ENCODE results near the gene THOC5. TPM values are rescaled to one million over a fixed set of nuclear protein-coding genes. Genes with fewer than 3 reads are reported as not detected.
"Not testable (repeated sequence)": the region's sequence is repeated elsewhere in the genome, so short reads cannot be mapped to it uniquely, and the experiment has no call there.

The THOC5 gene
- polyA plus RNA-seq, 1 of the 3 experiments (the other 2 are of a cell fraction), result 95.9 TPM

GRCh38 chr22:29555065-29555644, 1.6 kb upstream of the THOC5 start:
- Histone ChIP-seq H3K4me1 (ENCODE audit: control insufficient read depth in 1 of 2, insufficient read depth in 2 of 2, low read depth in 1 of 2, low read length in 1 of 2) (peaks cover 6 to 10% of the 10 kb centered on the region in 2 experiments; a peak in 3 of 4 replicates), H2AFZ (ENCODE audit: low read depth) (no peak overlapping the region), H3K27me3 (ENCODE audit: insufficient read depth) (no peaks in the 10 kb centered on the region), H3K9ac (no peak overlapping the region), H3K36me3 (replicated peaks in 1 of 2; ENCODE audit: control insufficient read depth in 1 of 2, insufficient read depth in 2 of 2, low read length in 1 of 2) (peaks cover 26% of the 10 kb centered on the region in 2 experiments), H4K20me1 (ENCODE audit: insufficient read depth) (no peaks in the 10 kb centered on the region), H3K9me3 (no peaks in the 10 kb centered on the region), H3F3A (replicated peaks; ENCODE audit: insufficient read depth) (peaks cover 20% of the 10 kb centered on the region), H3K4me2 (no peak overlapping the region), H3K4me3 (ENCODE audit: low read depth in 2 of 2, low read length in 1 of 2) (no peak overlapping the region), H3K9me2 (no peaks in the 10 kb centered on the region), H3K79me2 (ENCODE audit: insufficient read depth) (peaks cover 33% of the 10 kb centered on the region), H3K27ac (ENCODE audit: low read depth in 2 of 2, low read length in 1 of 2) (no peak overlapping the region; a peak in 1 of 4 replicates)
- TF ChIP-seq NFIC (IDR thresholded peaks at IDR 0.05; ENCODE audit: borderline replicate concordance) (no peak), CTCF (IDR thresholded peaks at IDR 0.05) (no peak), TCF12 (IDR thresholded peaks at IDR 0.05) (no peak), PBX3 (IDR thresholded peaks at IDR 0.05) (no peak), TAF1 (IDR thresholded peaks at IDR 0.05; ENCODE audit: borderline replicate concordance, low read depth, low read length) (no peak), YY1 (IDR thresholded peaks at IDR 0.05; ENCODE audit: low read depth) (no peak), EP300 (IDR thresholded peaks at IDR 0.05; ENCODE audit: borderline replicate concordance in 1 of 2, low read depth in 1 of 2, low read length in 1 of 2) (no peak), RAD21 (IDR thresholded peaks at IDR 0.05; ENCODE audit: low read length) (no peak)
- ChIA-PET CTCF (interaction anchor here (0.8 to 2.8 kb wide), 2 partner anchors 11 to 12 kb away, joined by 3 to 13 read pairs; no protein-coding TSS in a partner anchor), POLR2A (interaction anchor here (0.8 to 2.6 kb wide), 3 partner anchors 11 to 75 kb away, joined by 3 to 18 read pairs (median 13); partner anchors contain the start of gene NEFH)
- DNase-seq, result no peak
- WGBS (ENCODE audit: low lambda C conversion rate), result 95% methylated on average over 4 of the region's 4 CpGs

GRCh38 chr22:29552357-29552756, 1.2 kb downstream of the THOC5 start:
- DNase-seq; H3K27me3 ChIP-seq (ENCODE audit: insufficient read depth); H3K9me3 ChIP-seq; H4K20me1 ChIP-seq (ENCODE audit: insufficient read depth); CTCF ChIA-PET; H2AFZ ChIP-seq (ENCODE audit: low read depth); H3K9me2 ChIP-seq; POLR2A ChIA-PET: not testable (repeated sequence)
- H3K36me3 ChIP-seq (replicated peaks in 1 of 2; ENCODE audit: control insufficient read depth in 1 of 2, insufficient read depth in 2 of 2, low read length in 1 of 2), result peaks cover 36 to 38% of the 10 kb centered on the region in 2 experiments
- H3K79me2 ChIP-seq (ENCODE audit: insufficient read depth), result peaks cover 48% of the 10 kb centered on the region
- H3K9ac ChIP-seq, result peak overlapping the region; percentile 79
- H3K4me2 ChIP-seq, result peak overlapping the region; percentile 90
- H3K4me3 ChIP-seq (ENCODE audit: low read depth in 2 of 2, low read length in 1 of 2), result peak overlapping the region; percentile 77 to 88
- H3F3A ChIP-seq (replicated peaks; ENCODE audit: insufficient read depth), result peaks cover 20% of the 10 kb centered on the region
- peak overlapping the region in 1 of 2 experiments; percentile 50; a peak in 2 of 4 replicates for H3K27ac ChIP-seq (ENCODE audit: low read depth in 2 of 2, low read length in 1 of 2)
- 25% methylated on average over 4 of the region's 33 CpGs for WGBS (ENCODE audit: low lambda C conversion rate)
- peaks cover 6 to 12% of the 10 kb centered on the region in 2 experiments; a peak in 3 of 4 replicates for H3K4me1 ChIP-seq (ENCODE audit: control insufficient read depth in 1 of 2, insufficient read depth in 2 of 2, low read depth in 1 of 2, low read length in 1 of 2)
